Measurements from ENCODE around the gene ITGA7.

Gene ITGA7

GRCh38 chr12:55688716-55689655 lies 18.7 kb downstream of the ITGA7 start:
- no peak overlapping the region for H3K27ac ChIP-seq
- no peak for TF ChIP-seq ZFX (IDR thresholded peaks at IDR 0.05)
- no peak for TF ChIP-seq CTCF (conservative IDR thresholded peaks at IDR 0.05)

- H3K27ac ChIP-seq: no peak overlapping the region
Measured at GRCh38 chr12:55687746-55688145, 20.0 kb downstream of the ITGA7 start.

GRCh38 chr12:55686366-55687010 lies 21.2 kb downstream of the ITGA7 start:
- no peak for TF ChIP-seq ZFX (IDR thresholded peaks at IDR 0.05)
- no peak for TF ChIP-seq CTCF (conservative IDR thresholded peaks at IDR 0.05)
- H3K27ac ChIP-seq: no peak overlapping the region

More at GRCh38 chr12:55687746-55688145, 20.0 kb downstream of the ITGA7 start:
- TF ChIP-seq CTCF (conservative IDR thresholded peaks at IDR 0.05) (no peak), ZFX (IDR thresholded peaks at IDR 0.05) (no peak)

GRCh38 chr12:55685671-55686070 lies 22.0 kb downstream of the ITGA7 start:
- H3K27ac ChIP-seq: no peak overlapping the region
- no peak for TF ChIP-seq CTCF (conservative IDR thresholded peaks at IDR 0.05)
- no peak for TF ChIP-seq ZFX (IDR thresholded peaks at IDR 0.05)

- no peak for TF ChIP-seq CTCF (conservative IDR thresholded peaks at IDR 0.05)
- TF ChIP-seq ZFX (IDR thresholded peaks at IDR 0.05): no peak
- no peak overlapping the region for H3K27ac ChIP-seq
Measured at GRCh38 chr12:55684761-55685370, 22.8 kb downstream of the ITGA7 start.

- no peak overlapping the region for H3K27ac ChIP-seq
- TF ChIP-seq ZFX (IDR thresholded peaks at IDR 0.05) (no peak), CTCF (conservative IDR thresholded peaks at IDR 0.05) (no peak)
Measured at GRCh38 chr12:55683676-55684075, 24.0 kb downstream of the ITGA7 start.
